HepG2 (cell line): ENCODE results near the gene MYORG. TPM values are rescaled to one million over a fixed set of nuclear protein-coding genes. Genes with fewer than 3 reads are reported as not detected.

Experiments
- ARNT2 ChIP-seq: sonication (generic); formaldehyde crosslinking; IDR thresholded peaks from 2 replicates; pipeline ENCODE4 v1.8.0; 2022; ENCODE audit warnings: mild to moderate bottlenecking, low read depth, missing genetic modification reagents, moderate library complexity
- CENPX ChIP-seq: sonication (generic); formaldehyde crosslinking; IDR thresholded peaks from 2 replicates; pipeline ENCODE4 v1.9.0; 2021; ENCODE audit warnings: mild to moderate bottlenecking, missing genetic modification reagents, moderate library complexity
- PHF8 ChIP-seq: sonication (generic); formaldehyde crosslinking; IDR thresholded peaks from 2 replicates; pipeline ENCODE4 v1.5.0; 2020; ENCODE audit warnings: missing genetic modification reagents
- RFX3 ChIP-seq: IDR thresholded peaks from 2 replicates; pipeline ENCODE4 v1.6.1; 2016; ENCODE audit warnings: missing biosample characterization, missing genetic modification reagents
- SMARCC2 ChIP-seq: fragments of 450-650 bp; IDR thresholded peaks from 2 replicates; pipeline ENCODE4 v1.6.1; 2017; ENCODE audit warnings: antibody characterized with exemption, mild to moderate bottlenecking
- ZNF264 ChIP-seq: sonication (generic); formaldehyde crosslinking; IDR thresholded peaks from 2 replicates; pipeline ENCODE4 v1.4.0; 2020; ENCODE audit warnings: missing genetic modification reagents
- polyA plus RNA-seq, 8 experiments: library from polyadenylated mRNA; depleted of rRNA in 3 of 8; stranded (reverse) in 7 of 8; unstranded in 1 of 8; fragments of >200 nt; fragmentation: Illumina TruSeq in 4 of 8; extraction: Trizol in 4 of 8; gene quantifications; 2 replicates each; pipeline versions ENCODE4 v1.2.1 to v1.2.3, GENCODE V29; 2011 to 2016; ENCODE audit warnings: low read depth in 4 of 8, missing spikeins in 1 of 8, mixed read lengths in 1 of 8; ENCODE audit not compliant: insufficient read depth in 1 of 8
- total RNA-seq, 5 experiments: library from RNA; depleted of rRNA; stranded (reverse); fragments of >200 nt; fragmentation: Illumina TruSeq; extraction: Trizol; gene quantifications; 2 replicates each; pipeline ENCODE4 v1.2.3, GENCODE V29; 2016; ENCODE audit warnings: low read depth in 1 of 5
- TF ChIP-seq, protein P1 (sequence below): sonication (generic); formaldehyde crosslinking; IDR thresholded peaks from 2 replicates; pipeline ENCODE4 v1.4.0; 2020; ENCODE audit warnings: mild to moderate bottlenecking, missing genetic modification reagents
- TF ChIP-seq, protein P2 (sequence below): sonication (generic); formaldehyde crosslinking; IDR thresholded peaks from 2 replicates; pipeline ENCODE4 v1.4.0; 2020; ENCODE audit warnings: missing genetic modification reagents
- TF ChIP-seq, protein P3 (sequence below): sonication (generic); formaldehyde crosslinking; conservative IDR thresholded peaks from 2 replicates; pipeline ENCODE4 v1.4.0; 2020; ENCODE audit warnings: missing genetic modification reagents
- TF ChIP-seq, protein P4 (sequence below): sonication (generic); formaldehyde crosslinking; IDR thresholded peaks from 2 replicates; pipeline ENCODE4 v1.5.0; 2020; ENCODE audit warnings: mild to moderate bottlenecking, missing genetic modification reagents
- TF ChIP-seq, protein P5 (sequence below): IDR thresholded peaks from 2 replicates; pipeline ENCODE4 v1.6.1; 2012; ENCODE audit warnings: inconsistent platforms
- TF ChIP-seq, protein P6 (sequence below): sonication (generic); formaldehyde crosslinking; IDR thresholded peaks from 2 replicates; pipeline ENCODE4 v1.5.1; 2020; ENCODE audit warnings: missing genetic modification reagents, mild to moderate bottlenecking, borderline replicate concordance

MYORG gene
- total and polyA plus RNA-seq, 2 of the 13 experiments (the other 11 are each of a cell fraction or from before 2014, with no cell fraction given) = 11.1 to 22.4 TPM

DNA sequence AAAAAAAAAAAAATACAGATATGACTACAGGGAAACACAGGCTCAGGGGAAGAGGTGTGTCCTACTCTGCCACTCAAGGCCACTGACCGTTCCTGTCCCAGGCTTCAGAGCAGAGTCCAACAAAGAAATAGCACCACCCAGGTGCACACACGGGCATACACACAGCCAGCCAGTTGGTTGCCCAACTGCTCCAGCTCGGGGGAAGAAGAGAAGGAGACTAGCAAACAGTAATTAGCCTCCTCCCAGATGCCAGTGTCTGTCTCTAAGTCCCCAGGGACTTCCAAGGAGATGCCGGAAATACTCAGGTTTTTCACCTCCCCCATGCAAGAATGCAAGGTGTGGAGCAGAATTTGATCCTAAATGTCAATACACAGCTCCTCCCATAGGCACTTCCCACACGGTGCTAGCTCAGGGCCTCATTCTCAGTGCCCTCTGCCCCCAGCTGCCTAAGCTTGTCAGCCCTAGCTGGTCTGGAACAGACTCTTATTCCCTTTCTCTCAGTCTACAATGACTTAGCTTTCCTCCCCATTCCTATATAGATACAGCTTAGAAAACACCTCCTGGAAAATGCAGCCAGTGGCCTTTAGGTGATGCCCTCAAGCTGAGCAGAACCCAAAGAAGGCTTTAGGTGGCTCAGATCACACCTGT is 1.7 kb downstream of the MYORG start (continued):
- TF ChIP-seq ZNF264 (CRISPR knock-in tag) (peak; percentile 80; the same call in 1 of the 2 replicates), ARNT2 (CRISPR knock-in tag) (no peak), CENPX (no peak), PHF8 (CRISPR knock-in tag) (no peak; the same call in 1 of the 2 replicates), RFX3 (no peak), SMARCC2 (no peak)
- TF ChIP-seq, protein P1, sequence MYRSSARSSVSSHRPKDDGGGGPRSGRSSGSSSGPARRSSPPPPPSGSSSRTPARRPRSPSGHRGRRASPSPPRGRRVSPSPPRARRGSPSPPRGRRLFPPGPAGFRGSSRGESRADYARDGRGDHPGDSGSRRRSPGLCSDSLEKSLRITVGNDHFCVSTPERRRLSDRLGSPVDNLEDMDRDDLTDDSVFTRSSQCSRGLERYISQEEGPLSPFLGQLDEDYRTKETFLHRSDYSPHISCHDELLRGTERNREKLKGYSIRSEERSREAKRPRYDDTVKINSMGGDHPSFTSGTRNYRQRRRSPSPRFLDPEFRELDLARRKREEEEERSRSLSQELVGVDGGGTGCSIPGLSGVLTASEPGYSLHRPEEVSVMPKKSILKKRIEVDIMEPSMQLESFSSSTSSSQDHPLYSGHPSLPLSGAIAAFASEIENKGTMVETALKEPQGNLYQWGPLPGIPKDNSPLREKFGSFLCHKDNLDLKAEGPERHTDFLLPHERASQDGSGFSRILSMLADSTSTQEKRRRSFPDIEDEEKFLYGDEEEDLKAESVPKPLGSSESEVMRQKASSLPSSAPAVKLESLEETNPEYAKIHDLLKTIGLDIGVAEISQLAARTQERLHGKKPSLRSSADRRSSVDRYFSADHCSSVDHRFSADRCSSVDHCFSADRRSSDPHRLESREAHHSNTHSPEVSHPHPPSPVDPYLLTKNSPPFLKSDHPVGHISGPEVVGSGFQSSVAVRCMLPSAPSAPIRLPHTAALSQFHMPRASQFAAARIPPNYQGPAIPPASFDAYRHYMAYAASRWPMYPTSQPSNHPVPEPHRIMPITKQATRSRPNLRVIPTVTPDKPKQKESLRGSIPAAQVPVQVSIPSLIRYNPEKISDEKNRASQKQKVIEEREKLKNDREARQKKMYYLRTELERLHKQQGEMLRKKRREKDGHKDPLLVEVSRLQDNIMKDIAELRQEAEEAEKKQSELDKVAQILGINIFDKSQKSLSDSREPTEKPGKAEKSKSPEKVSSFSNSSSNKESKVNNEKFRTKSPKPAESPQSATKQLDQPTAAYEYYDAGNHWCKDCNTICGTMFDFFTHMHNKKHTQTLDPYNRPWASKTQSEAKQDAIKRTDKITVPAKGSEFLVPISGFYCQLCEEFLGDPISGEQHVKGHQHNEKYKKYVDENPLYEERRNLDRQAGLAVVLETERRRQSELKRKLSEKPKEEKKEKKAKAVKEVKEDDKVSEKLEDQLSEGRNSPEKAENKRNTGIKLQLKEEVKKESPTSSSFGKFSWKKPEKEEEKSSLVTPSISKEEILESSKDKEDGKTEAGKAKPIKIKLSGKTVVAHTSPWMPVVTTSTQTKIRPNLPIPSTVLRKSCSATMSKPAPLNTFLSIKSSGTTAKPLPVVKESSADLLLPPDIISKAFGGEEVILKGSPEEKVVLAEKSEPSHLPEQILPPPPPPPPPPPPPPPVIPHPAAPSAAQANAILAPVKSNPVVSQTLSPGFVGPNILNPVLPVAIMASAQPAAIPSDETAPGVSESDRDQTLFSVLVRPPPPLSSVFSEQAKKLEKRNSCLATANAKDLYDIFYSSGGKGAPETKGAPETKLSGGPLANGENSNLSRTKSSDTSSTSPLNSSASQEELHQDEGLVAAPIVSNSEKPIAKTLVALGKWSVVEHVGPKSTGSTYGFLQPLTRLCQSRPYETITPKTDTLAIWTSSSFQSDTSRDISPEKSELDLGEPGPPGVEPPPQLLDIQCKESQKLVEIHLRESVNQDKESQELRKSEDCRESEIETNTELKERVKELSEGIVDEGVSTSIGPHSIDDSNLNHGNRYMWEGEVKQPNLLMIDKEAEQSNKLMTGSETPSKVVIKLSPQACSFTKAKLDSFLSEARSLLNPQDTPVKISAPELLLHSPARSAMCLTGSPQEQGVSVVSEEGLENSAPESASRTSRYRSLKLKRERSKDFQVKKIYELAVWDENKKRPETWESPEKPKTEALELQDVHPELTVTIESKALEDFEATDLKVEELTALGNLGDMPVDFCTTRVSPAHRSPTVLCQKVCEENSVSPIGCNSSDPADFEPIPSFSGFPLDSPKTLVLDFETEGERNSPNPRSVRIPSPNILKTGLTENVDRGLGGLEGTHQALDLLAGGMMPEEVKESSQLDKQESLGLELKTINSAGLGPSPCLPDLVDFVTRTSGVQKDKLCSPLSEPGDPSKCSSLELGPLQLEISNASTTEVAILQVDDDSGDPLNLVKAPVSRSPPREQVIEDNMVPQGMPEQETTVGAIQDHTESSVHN (CRISPR knock-in tag) = 0 out of 2 replicates have a peak, but pooled peaks have one; percentile 23
- TF ChIP-seq, protein P2, sequence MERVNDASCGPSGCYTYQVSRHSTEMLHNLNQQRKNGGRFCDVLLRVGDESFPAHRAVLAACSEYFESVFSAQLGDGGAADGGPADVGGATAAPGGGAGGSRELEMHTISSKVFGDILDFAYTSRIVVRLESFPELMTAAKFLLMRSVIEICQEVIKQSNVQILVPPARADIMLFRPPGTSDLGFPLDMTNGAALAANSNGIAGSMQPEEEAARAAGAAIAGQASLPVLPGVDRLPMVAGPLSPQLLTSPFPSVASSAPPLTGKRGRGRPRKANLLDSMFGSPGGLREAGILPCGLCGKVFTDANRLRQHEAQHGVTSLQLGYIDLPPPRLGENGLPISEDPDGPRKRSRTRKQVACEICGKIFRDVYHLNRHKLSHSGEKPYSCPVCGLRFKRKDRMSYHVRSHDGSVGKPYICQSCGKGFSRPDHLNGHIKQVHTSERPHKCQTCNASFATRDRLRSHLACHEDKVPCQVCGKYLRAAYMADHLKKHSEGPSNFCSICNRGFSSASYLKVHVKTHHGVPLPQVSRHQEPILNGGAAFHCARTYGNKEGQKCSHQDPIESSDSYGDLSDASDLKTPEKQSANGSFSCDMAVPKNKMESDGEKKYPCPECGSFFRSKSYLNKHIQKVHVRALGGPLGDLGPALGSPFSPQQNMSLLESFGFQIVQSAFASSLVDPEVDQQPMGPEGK (CRISPR knock-in tag) = peak; percentile 80
- TF ChIP-seq, protein P3, sequence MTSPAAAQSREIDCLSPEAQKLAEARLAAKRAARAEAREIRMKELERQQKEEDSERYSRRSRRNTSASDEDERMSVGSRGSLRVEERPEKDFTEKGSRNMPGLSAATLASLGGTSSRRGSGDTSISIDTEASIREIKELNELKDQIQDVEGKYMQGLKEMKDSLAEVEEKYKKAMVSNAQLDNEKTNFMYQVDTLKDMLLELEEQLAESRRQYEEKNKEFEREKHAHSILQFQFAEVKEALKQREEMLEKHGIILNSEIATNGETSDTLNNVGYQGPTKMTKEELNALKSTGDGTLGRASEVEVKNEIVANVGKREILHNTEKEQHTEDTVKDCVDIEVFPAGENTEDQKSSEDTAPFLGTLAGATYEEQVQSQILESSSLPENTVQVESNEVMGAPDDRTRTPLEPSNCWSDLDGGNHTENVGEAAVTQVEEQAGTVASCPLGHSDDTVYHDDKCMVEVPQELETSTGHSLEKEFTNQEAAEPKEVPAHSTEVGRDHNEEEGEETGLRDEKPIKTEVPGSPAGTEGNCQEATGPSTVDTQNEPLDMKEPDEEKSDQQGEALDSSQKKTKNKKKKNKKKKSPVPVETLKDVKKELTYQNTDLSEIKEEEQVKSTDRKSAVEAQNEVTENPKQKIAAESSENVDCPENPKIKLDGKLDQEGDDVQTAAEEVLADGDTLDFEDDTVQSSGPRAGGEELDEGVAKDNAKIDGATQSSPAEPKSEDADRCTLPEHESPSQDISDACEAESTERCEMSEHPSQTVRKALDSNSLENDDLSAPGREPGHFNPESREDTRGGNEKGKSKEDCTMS (CRISPR knock-in tag) = no peak
- TF ChIP-seq, protein P4, sequence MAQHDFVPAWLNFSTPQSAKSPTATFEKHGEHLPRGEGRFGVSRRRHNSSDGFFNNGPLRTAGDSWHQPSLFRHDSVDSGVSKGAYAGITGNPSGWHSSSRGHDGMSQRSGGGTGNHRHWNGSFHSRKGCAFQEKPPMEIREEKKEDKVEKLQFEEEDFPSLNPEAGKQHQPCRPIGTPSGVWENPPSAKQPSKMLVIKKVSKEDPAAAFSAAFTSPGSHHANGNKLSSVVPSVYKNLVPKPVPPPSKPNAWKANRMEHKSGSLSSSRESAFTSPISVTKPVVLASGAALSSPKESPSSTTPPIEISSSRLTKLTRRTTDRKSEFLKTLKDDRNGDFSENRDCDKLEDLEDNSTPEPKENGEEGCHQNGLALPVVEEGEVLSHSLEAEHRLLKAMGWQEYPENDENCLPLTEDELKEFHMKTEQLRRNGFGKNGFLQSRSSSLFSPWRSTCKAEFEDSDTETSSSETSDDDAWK (CRISPR knock-in tag) = no peak
- TF ChIP-seq, protein P5, sequence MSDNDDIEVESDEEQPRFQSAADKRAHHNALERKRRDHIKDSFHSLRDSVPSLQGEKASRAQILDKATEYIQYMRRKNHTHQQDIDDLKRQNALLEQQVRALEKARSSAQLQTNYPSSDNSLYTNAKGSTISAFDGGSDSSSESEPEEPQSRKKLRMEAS = no peak
- TF ChIP-seq, protein P6, sequence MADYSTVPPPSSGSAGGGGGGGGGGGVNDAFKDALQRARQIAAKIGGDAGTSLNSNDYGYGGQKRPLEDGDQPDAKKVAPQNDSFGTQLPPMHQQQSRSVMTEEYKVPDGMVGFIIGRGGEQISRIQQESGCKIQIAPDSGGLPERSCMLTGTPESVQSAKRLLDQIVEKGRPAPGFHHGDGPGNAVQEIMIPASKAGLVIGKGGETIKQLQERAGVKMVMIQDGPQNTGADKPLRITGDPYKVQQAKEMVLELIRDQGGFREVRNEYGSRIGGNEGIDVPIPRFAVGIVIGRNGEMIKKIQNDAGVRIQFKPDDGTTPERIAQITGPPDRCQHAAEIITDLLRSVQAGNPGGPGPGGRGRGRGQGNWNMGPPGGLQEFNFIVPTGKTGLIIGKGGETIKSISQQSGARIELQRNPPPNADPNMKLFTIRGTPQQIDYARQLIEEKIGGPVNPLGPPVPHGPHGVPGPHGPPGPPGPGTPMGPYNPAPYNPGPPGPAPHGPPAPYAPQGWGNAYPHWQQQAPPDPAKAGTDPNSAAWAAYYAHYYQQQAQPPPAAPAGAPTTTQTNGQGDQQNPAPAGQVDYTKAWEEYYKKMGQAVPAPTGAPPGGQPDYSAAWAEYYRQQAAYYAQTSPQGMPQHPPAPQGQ = no peak
